PC-9 (cell line): ENCODE measurements around the gene TBC1D16.

Experiments
- CTCF ChIP-seq: fragments of 200-600 bp; sonication (generic); conservative IDR thresholded peaks from 2 replicates; pipeline ENCODE4 v1.6.1; 2017; ENCODE audit warnings: mixed run types, antibody characterized with exemption, mild to moderate bottlenecking, moderate library complexity
- EZH2 ChIP-seq: fragments of 200-600 bp; sonication (generic); IDR thresholded peaks from 2 replicates; pipeline ENCODE4 v1.8.0; 2017; ENCODE audit warnings: antibody characterized with exemption, low read depth

GRCh38 chr17:79937391-79938335 is 98.0 kb downstream of the TBC1D16 start:
- no peak for TF ChIP-seq CTCF
- TF ChIP-seq EZH2, result no peak
